ENCODE data around the gene CFAP20DC.
A peak's percentile ranks its signal among the peaks of the same experiment; 100 is the strongest.
"Not testable (repeated sequence)": the region's sequence is repeated elsewhere in the genome, so short reads cannot be mapped to it uniquely, and the experiment has no call there.

Gene CFAP20DC

DNA sequence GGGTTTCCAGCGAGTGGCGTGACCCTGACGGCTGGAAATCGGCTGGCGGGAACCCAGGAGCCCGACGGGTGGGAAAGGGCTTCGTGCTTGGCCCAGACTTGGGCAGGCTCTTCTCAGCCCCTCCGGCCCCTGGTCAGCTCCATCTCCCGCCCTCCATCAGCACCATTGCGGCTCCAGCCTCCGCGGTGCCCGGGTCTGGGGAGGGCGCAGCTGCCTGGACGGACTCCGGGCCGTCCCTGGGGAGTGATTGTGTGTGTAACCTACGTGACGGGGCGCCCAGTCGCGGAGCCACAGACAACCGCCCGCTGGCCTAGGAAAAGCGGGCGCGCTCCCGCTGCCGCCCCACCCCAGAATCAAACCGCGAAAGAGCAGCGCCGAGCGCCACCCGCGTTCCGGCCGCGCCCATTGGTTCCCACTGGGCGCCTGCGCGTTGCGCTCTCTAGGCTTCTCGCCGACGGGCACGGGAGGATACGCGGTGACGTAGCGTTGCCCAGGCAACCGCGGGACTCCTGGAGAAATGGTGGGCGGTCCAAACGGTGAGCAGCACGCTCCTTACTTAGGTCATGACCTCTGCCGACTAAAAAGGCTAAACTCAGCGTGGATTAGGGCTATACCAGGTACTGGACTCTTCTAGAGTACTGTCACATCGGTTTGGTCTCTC is at the start of gene CFAP20DC:
CFAP20DC (minus strand) TSS at position 355 of the 661 bp plus-strand sequence. CDS start 394 bp downstream, outside the sequence.
- H3K4me3 ChIP-seq (ENCODE audit: low read depth, low read length) = peak within 1 kb of the TSS; percentile 79
- peak; percentile 76 for DNase-seq (ENCODE audit: low read depth)
- TF ChIP-seq, protein P1, sequence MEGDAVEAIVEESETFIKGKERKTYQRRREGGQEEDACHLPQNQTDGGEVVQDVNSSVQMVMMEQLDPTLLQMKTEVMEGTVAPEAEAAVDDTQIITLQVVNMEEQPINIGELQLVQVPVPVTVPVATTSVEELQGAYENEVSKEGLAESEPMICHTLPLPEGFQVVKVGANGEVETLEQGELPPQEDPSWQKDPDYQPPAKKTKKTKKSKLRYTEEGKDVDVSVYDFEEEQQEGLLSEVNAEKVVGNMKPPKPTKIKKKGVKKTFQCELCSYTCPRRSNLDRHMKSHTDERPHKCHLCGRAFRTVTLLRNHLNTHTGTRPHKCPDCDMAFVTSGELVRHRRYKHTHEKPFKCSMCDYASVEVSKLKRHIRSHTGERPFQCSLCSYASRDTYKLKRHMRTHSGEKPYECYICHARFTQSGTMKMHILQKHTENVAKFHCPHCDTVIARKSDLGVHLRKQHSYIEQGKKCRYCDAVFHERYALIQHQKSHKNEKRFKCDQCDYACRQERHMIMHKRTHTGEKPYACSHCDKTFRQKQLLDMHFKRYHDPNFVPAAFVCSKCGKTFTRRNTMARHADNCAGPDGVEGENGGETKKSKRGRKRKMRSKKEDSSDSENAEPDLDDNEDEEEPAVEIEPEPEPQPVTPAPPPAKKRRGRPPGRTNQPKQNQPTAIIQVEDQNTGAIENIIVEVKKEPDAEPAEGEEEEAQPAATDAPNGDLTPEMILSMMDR (IDR thresholded peaks at IDR 0.05; ENCODE audit: control insufficient read depth, extremely low read depth, insufficient read depth) = no peak

DNA sequence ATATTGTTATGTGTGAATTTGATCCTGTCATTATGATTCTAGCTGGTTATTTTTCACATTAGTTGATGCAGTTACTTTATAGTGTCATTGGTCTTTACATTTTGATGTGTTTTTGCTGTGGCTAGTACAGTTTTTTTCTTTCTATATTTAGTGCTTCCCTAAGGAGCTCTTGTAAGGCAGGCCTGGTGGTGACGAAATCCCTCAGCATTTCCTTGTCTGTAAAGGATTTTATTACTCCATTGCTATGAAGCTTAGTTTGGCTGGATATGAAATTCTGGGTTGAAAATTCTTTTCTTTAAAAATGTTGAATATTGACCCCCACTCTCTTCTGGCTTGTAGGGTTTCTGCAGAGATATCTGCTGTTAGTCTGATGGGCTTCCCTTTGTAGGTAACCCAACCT is 48.7 kb upstream of the CFAP20DC start:
- H3K4me3 ChIP-seq (ENCODE audit: low read depth, low read length); DNase-seq (ENCODE audit: low read depth): not testable (repeated sequence)

DNA sequence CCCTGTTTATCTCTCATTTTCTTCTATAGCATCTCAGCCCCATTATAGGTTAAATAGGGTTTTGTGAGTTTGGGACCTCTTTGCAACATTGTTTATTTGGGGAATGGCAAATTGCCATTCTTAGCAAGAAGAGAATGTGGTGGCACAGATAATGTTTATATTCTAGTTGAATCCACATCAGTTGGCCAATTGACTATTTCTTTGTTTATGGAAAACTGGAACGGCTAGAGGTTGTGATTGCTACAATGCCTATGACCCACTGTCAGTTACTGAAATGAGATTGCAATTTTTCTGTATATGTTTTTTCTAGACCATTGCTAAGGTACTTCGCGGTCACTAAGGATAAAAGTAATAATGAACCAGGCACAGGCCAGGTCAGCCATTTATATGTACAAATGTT is 44.6 kb upstream of the CFAP20DC start:
- TF ChIP-seq, protein P1 (IDR thresholded peaks at IDR 0.05; ENCODE audit: control insufficient read depth, extremely low read depth, insufficient read depth) = no peak
- H3K4me3 ChIP-seq (ENCODE audit: low read depth, low read length) = no peak overlapping the region
- DNase-seq (ENCODE audit: low read depth) = no peak

DNA sequence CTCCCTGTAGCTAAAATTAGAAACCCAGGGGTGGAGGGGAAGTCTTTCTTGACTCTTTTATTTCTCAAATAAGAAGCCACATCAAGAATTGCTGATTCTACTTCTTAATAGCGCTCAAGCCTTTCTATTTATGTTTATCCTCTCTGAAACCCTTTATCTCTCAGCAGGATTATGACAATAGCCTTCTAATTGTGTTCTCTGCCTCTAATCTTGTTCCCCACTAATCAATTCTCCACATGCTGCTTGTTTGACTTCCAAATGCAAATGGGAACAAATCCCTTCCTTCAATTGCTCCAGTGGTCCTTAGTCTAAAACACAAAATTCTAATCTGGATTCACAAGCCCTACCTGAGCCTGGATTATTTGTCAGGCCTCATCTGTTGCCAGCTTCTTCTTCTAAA is 43.7 kb upstream of the CFAP20DC start:
- TF ChIP-seq, protein P1 (IDR thresholded peaks at IDR 0.05; ENCODE audit: control insufficient read depth, extremely low read depth, insufficient read depth) = no peak
- DNase-seq (ENCODE audit: low read depth) = no peak
- H3K4me3 ChIP-seq (ENCODE audit: low read depth, low read length) = no peak overlapping the region

DNA sequence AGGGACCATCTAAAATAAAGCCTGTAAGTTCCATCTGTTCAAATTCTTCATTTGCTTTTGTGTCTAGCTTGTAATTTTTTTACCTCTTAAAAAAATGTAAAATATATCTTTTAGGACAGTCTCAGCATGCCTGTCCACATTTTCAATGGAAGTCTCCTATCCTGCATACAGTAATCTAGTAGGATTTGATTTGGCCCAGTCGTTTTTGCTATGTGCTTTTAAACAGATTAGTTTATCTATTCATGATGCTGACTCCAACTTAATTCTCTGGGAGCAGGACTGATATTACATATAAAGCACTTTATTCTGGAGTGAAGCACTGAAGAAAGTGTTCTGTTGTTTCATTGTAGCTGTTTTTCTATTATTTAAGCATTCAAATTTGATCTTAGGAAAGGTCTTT is 38.9 kb upstream of the CFAP20DC start:
- no peak overlapping the region for H3K4me3 ChIP-seq (ENCODE audit: low read depth, low read length)
- DNase-seq (ENCODE audit: low read depth) = no peak
- TF ChIP-seq, protein P1 (IDR thresholded peaks at IDR 0.05; ENCODE audit: control insufficient read depth, extremely low read depth, insufficient read depth) = no peak

DNA sequence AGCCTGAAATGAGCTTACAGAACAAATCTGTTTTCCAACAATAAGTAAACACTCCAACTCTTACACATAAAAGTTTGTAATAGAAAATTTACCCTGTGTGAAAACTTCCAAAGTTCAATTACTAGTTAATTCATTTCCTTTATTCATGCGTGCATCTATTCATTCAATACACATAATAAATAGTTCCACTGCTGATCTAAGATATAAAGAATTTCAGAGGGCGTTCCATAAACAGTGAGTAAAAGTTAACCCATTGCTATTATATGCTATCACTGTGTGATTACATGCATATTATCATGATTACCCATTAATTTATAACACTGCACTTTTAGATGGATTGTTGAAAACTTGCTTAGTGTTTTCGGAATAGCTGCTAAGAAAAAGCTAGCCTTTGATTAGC is 36.2 kb upstream of the CFAP20DC start:
- DNase-seq (ENCODE audit: low read depth) = no peak

DNA sequence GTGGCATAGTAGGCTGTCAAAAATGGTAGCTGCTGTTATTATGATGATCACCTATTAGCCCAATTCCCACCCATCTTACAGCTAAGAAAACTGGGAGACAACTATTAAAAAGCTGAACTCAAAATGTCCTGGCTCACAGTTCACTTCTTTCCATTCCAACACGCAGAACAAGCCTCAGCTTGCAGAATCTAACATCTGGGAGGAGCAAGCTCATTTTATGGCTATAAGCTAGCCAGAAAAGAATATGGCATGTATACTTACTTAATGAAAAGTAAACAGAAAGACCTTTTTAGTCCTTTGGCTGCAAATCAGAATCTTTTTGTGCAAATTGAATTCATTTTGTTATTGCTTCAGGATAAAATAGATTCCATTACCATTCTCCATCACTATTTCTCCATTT is 34.8 kb upstream of the CFAP20DC start:
- TF ChIP-seq, protein P1 (IDR thresholded peaks at IDR 0.05; ENCODE audit: control insufficient read depth, extremely low read depth, insufficient read depth) = no peak
- DNase-seq (ENCODE audit: low read depth) = no peak
- H3K4me3 ChIP-seq (ENCODE audit: low read depth, low read length) = no peak overlapping the region

More for the DNA sequence above, 36.2 kb upstream of the CFAP20DC start:
- no peak overlapping the region for H3K4me3 ChIP-seq (ENCODE audit: low read depth, low read length)
- TF ChIP-seq, protein P1 (IDR thresholded peaks at IDR 0.05; ENCODE audit: control insufficient read depth, extremely low read depth, insufficient read depth) = no peak

Data from LNCaP clone FGC (cell line).